HEK293T (cell line): ENCODE results near the gene KRTAP12-2.

ENCODE experiments used
- CTCF ChIA-PET: fragments of 350-600 bp; formaldehyde crosslinking; extraction: SDS; loops from one replicate; lab custom pipeline; 2021; ENCODE audit warnings: antibody characterized with exemption, inconsistent platforms; lab: Yijun Ruan, JAX
- POLR2A ChIA-PET: fragments of 350-600 bp; formaldehyde crosslinking; extraction: SDS; loops from one replicate; lab custom pipeline; 2020; ENCODE audit warnings: antibody characterized with exemption, inconsistent platforms; lab: Yijun Ruan, JAX
- DNase-seq: peaks from one replicate; pipeline ENCODE4 v3.0.0; 2012; ENCODE audit warnings: mixed read lengths; ENCODE audit errors: extremely low spot score
- ARNT ChIP-seq: fragments of 450-650 bp; IDR thresholded peaks from 2 replicates; pipeline ENCODE4 v1.6.1; 2017; ENCODE audit warnings: mild to moderate bottlenecking
- BHLHE40 ChIP-seq: fragments of 450-650 bp; IDR thresholded peaks from 2 replicates; pipeline ENCODE4 v1.6.1; 2016; ENCODE audit warnings: mild to moderate bottlenecking, moderate library complexity, borderline replicate concordance
- CTBP1 ChIP-seq: fragments of 450-650 bp; IDR thresholded peaks from 2 replicates; pipeline ENCODE4 v1.6.1; 2016; ENCODE audit warnings: borderline replicate concordance
- ELF4 ChIP-seq: fragments of 450-650 bp; IDR thresholded peaks from 2 replicates; pipeline ENCODE4 v1.6.1; 2017; ENCODE audit warnings: antibody characterized with exemption
- FOXA1 ChIP-seq: fragments of 450-650 bp; IDR thresholded peaks from 2 replicates; pipeline ENCODE4 v1.6.1; 2016; ENCODE audit warnings: mild to moderate bottlenecking
- FOXK2 ChIP-seq: fragments of 450-650 bp; IDR thresholded peaks from 2 replicates; pipeline ENCODE4 v1.6.1; 2016; ENCODE audit warnings: mild to moderate bottlenecking
- FOXM1 ChIP-seq: fragments of 450-650 bp; IDR thresholded peaks from 2 replicates; pipeline ENCODE4 v1.6.1; 2017; ENCODE audit warnings: mild to moderate bottlenecking, borderline replicate concordance
- HDGF ChIP-seq: fragments of 450-650 bp; IDR thresholded peaks from 2 replicates; pipeline ENCODE4 v1.6.1; 2017; ENCODE audit warnings: antibody characterized with exemption, borderline replicate concordance
- L3MBTL2 ChIP-seq: fragments of 450-650 bp; conservative IDR thresholded peaks from 2 replicates; pipeline ENCODE4 v1.6.1; 2016; ENCODE audit warnings: mild to moderate bottlenecking
- LEF1 ChIP-seq: fragments of 450-650 bp; IDR thresholded peaks from 2 replicates; pipeline ENCODE4 v1.6.1; 2017; ENCODE audit warnings: mild to moderate bottlenecking, borderline replicate concordance
- NFRKB ChIP-seq: fragments of 450-650 bp; IDR thresholded peaks from 2 replicates; pipeline ENCODE4 v1.6.1; 2016; ENCODE audit warnings: mild to moderate bottlenecking, moderate library complexity
- SP1 ChIP-seq: fragments of 450-650 bp; IDR thresholded peaks from 2 replicates; pipeline ENCODE4 v1.6.1; 2017
- SUZ12 ChIP-seq: fragments of 450-650 bp; IDR thresholded peaks from 2 replicates; pipeline ENCODE4 v1.6.1; 2016; ENCODE audit warnings: mild to moderate bottlenecking
- TARDBP ChIP-seq: fragments of 450-650 bp; IDR thresholded peaks from 2 replicates; pipeline ENCODE4 v1.6.1; 2016
- ZNF384 ChIP-seq: fragments of 450-650 bp; IDR thresholded peaks from 2 replicates; pipeline ENCODE4 v1.6.1; 2016
- TF ChIP-seq, protein P1 (sequence below): fragments of 450-650 bp; IDR thresholded peaks from 2 replicates; pipeline ENCODE4 v1.6.1; 2016

Gene KRTAP12-2

DNA sequence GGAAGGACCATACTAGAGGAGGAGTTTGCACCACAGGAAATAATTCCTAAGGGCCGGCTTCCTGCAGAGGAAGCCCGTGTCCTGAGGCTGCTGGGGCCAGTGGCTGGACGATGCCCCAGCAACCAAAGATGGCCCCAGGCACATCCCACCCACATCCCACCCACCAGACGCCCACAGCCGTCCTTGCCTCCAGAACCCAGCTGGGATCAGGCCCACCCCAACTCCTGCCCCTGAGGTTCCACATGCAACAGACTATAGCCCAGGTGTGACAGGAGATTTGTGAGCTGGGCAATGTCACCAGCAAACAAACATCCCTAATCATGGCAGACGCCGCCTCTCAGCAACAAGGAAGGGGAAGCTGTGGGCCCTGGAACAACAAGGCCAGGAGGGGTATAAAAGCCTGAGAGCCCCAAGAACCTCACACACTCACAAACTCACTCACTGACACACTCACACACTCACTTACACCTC lies 40.0 kb downstream of the KRTAP12-2 start, which contains the start of gene KRTAP10-9:
Gene KRTAP10-9, plus strand, starts transcription at position 421 of the 471 bp plus-strand sequence. CDS start 79 bp downstream, outside the sequence.
- DNase-seq: no peak
- CTCF ChIA-PET: no interaction called here
- TF ChIP-seq ELF4: no peak
- TF ChIP-seq ZNF384: no peak
- no peak for TF ChIP-seq L3MBTL2
- no peak for TF ChIP-seq HDGF
- TF ChIP-seq ARNT: no peak
- no peak for TF ChIP-seq LEF1
- no peak for TF ChIP-seq NFRKB
- no peak for TF ChIP-seq FOXM1
- TF ChIP-seq CTBP1: no peak
- no peak for TF ChIP-seq SUZ12
- TF ChIP-seq BHLHE40: no peak
- no peak for TF ChIP-seq FOXA1
- TF ChIP-seq, protein P1, sequence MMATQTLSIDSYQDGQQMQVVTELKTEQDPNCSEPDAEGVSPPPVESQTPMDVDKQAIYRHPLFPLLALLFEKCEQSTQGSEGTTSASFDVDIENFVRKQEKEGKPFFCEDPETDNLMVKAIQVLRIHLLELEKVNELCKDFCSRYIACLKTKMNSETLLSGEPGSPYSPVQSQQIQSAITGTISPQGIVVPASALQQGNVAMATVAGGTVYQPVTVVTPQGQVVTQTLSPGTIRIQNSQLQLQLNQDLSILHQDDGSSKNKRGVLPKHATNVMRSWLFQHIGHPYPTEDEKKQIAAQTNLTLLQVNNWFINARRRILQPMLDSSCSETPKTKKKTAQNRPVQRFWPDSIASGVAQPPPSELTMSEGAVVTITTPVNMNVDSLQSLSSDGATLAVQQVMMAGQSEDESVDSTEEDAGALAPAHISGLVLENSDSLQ: no peak
- no peak for TF ChIP-seq SP1
- no peak for TF ChIP-seq FOXK2
- no peak for TF ChIP-seq TARDBP
- POLR2A ChIA-PET: no interaction called here

DNA sequence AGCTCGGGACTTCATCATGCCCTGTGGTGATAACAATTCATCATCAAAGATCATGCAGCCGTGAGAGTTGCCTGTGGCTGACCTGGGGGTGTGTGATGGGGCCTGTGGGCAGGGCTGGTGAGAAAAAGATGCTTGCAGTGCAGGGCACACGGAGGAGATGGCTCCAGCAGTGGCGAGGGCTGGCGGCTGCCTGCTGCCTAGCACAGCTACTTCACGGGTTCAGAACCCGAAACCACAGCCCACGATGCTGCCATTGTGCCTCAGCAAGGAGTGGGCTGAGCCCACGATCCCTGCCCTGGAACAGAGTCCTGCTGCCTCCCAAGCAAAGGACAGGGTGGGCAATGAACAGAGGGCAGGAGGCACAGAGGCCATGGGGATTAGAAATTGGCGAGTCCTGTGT lies 40.5 kb downstream of the KRTAP12-2 start:
- no peak for TF ChIP-seq SUZ12
- no peak for TF ChIP-seq LEF1
- TF ChIP-seq FOXM1: no peak
- TF ChIP-seq, protein P1: no peak
- CTCF ChIA-PET: no interaction called here
- no peak for DNase-seq
- POLR2A ChIA-PET: no interaction called here

DNA sequence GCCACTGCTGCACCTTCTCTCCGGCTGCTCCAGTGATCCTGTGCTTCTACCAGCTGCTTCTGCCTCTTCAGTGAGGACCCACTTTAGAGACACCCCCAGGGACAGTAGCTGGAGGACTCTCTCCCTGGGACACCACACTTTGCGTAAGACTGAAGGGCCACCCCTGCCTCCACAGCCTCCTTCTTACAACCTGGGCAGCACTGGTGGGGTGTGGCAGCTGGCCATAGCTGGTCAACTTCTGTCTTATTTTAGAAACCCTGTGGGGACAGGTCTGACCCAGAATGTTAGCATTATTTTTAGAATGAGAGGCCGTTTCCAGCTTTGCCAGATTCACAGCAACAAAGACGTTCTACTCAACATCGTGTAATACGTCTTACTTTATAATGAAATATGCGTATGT lies 41.0 kb downstream of the KRTAP12-2 start:
- no peak for DNase-seq
- POLR2A ChIA-PET: no interaction called here
- CTCF ChIA-PET: interaction anchor here (0.6 kb wide), 1 partner anchor 90 kb away, joined by 3 read pairs; no protein-coding TSS in a partner anchor
- TF ChIP-seq TARDBP (no peak), LEF1 (no peak), FOXK2 (no peak), SP1 (no peak), FOXM1 (no peak), L3MBTL2 (no peak), FOXA1 (no peak), SUZ12 (no peak), CTBP1 (no peak), ELF4 (no peak), BHLHE40 (no peak), NFRKB (no peak), ZNF384 (no peak), ARNT (no peak), HDGF (no peak)
- TF ChIP-seq, protein P1: no peak

DNA sequence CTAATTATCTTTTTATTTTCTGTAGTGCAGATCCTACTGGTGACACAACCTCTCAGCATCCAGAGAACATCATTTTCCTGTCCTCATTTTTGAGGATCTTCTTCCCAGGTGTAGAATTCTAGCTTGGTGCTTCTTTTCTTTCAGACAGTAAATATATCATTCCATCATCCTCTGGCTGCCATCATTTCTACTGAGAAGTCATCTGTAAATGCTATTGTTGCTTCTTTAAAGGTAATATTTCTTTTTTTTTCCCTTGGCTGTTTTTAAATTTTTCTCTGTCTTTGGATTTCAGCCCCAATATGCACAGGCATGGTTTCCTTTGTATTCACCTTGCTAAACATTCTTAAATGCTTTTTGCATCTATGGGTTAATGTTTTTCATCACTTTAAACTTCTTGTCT lies 43.2 kb downstream of the KRTAP12-2 start:
- no peak for TF ChIP-seq LEF1
- TF ChIP-seq HDGF: no peak
- TF ChIP-seq TARDBP: no peak
- no peak for TF ChIP-seq L3MBTL2
- TF ChIP-seq FOXA1: no peak
- no peak for TF ChIP-seq ARNT
- TF ChIP-seq SP1: no peak
- no peak for TF ChIP-seq BHLHE40
- no peak for TF ChIP-seq SUZ12
- TF ChIP-seq, protein P1: no peak
- no peak for TF ChIP-seq FOXK2
- ChIA-PET POLR2A (no interaction called here), CTCF (no interaction called here)
- DNase-seq: no peak

DNA sequence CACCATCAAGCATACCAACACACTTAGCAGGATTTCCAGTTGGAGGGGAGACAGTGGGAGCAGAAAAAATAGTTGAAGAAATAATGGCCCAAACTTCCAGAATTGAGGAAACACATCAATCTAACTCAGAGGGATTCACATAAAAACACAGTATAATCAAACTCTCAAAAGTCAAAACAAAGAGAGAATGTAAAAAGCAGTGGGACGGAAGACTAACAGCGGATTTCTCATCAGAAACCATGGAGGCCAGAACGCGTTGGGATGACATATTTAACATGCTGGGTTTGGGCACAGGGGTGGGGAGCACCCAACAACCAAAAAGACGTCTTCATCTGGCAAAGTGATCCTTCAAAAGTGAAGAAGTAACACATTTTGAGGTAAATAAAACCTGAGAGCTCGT lies 46.8 kb downstream of the KRTAP12-2 start:
- ChIA-PET CTCF (no interaction called here), POLR2A (no interaction called here)

More for the DNA sequence above, 46.8 kb downstream of the KRTAP12-2 start:
- DNase-seq: no peak
- TF ChIP-seq ZNF384 (no peak), L3MBTL2 (no peak), FOXM1 (no peak), LEF1 (no peak), FOXK2 (no peak), CTBP1 (no peak), BHLHE40 (no peak), SUZ12 (no peak), FOXA1 (no peak), ARNT (no peak), SP1 (no peak), HDGF (no peak), TARDBP (no peak), ELF4 (no peak), NFRKB (no peak)
- TF ChIP-seq, protein P1: no peak
